IMR-90 (cell line): Measurements from ENCODE around the gene PNKD. TPM values are rescaled to one million over a fixed set of nuclear protein-coding genes. Genes with fewer than 3 reads are reported as not detected.

Source experiments
- ATAC-seq: fragments of 200-7000 bp; cut with Tn5 transposase; 2 replicates; pipeline ENCODE4 v1.9.1; 2020; ENCODE audit warnings: low read depth, mild to moderate bottlenecking, moderate library complexity
- BruUV-seq: library from RNA; stranded (reverse); fragments of 400-500 nt; replicated peaks from 2 replicates; lab custom pipeline; 2021; lab: Mats Ljungman, UMichigan
- CTCF ChIA-PET: fragments of 300-600 bp; formaldehyde crosslinking; extraction: SDS; loops from one replicate; lab custom pipeline; 2021; ENCODE audit warnings: antibody characterized with exemption; lab: Yijun Ruan, JAX
- POLR2A ChIA-PET: fragments of 300-600 bp; sonication (Branson Sonifier 250); formaldehyde crosslinking; loops from one replicate; lab custom pipeline; 2022; ENCODE audit warnings: antibody characterized with exemption; ENCODE audit not compliant: unreplicated experiment; lab: Charles Lee
- DNase-seq: peaks from one replicate; pipeline ENCODE4 v3.0.0; 2013
- H2AFZ ChIP-seq: replicated peaks from 2 replicates; pipeline ENCODE3; 2013; ENCODE audit warnings: low read length, mild to moderate bottlenecking; ENCODE audit not compliant: poor library complexity
- H2AK5ac ChIP-seq: 2 replicates; pipeline ENCODE4 v1.6.1; 2013; ENCODE audit warnings: low read depth, low read length, inconsistent platforms
- H2AK9ac ChIP-seq: replicated peaks from 2 replicates; pipeline ENCODE3; 2013; ENCODE audit warnings: mild to moderate bottlenecking, low read depth, low read length, moderate library complexity; ENCODE audit not compliant: poor library complexity
- H2BK120ac ChIP-seq: 2 replicates; pipeline ENCODE4 v1.6.1; 2013; ENCODE audit warnings: low read depth, low read length, inconsistent platforms
- H2BK15ac ChIP-seq: 3 replicates; pipeline ENCODE4 v1.6.1; 2013; ENCODE audit warnings: low read depth, low read length, inconsistent platforms
- H2BK20ac ChIP-seq: 2 replicates; pipeline ENCODE4 v1.6.1; 2013; ENCODE audit warnings: low read depth, mild to moderate bottlenecking, inconsistent platforms, low read length, moderate library complexity
- H2BK5ac ChIP-seq: 2 replicates; pipeline ENCODE4 v1.6.1; 2013; ENCODE audit warnings: mild to moderate bottlenecking, low read depth, low read length, inconsistent platforms; ENCODE audit not compliant: poor library complexity, severe bottlenecking
- H3K14ac ChIP-seq: replicated peaks from 2 replicates; pipeline ENCODE4 v1.6.1; 2013; ENCODE audit warnings: low read depth, low read length, inconsistent platforms
- H3K18ac ChIP-seq: 2 replicates; pipeline ENCODE4 v1.6.1; 2013; ENCODE audit warnings: low read depth, low read length, control low read depth
- H3K23ac ChIP-seq: 2 replicates; pipeline ENCODE4 v1.6.1; 2013; ENCODE audit warnings: low read depth, low read length, inconsistent platforms
- H3K27ac ChIP-seq: 2 replicates; pipeline ENCODE4 v1.5.1; 2013; ENCODE audit warnings: mild to moderate bottlenecking, control low read depth, low read length; ENCODE audit not compliant: insufficient read depth
- H3K27me3 ChIP-seq: 2 replicates; pipeline ENCODE4 v1.6.1; 2013; ENCODE audit warnings: low read length; ENCODE audit not compliant: control insufficient read depth, insufficient read depth
- H3K36me3 ChIP-seq: 2 replicates; pipeline ENCODE4 v1.6.1; 2013; ENCODE audit warnings: low read length, mixed read lengths; ENCODE audit not compliant: control insufficient read depth, insufficient read depth
- H3K4ac ChIP-seq: 2 replicates; pipeline ENCODE4 v1.6.1; 2013; ENCODE audit warnings: low read depth, low read length, inconsistent platforms
- H3K4me1 ChIP-seq: 2 replicates; pipeline ENCODE4 v1.6.1; 2013; ENCODE audit warnings: low read length, mixed read lengths; ENCODE audit not compliant: control insufficient read depth, insufficient read depth
- H3K4me2 ChIP-seq: 2 replicates; pipeline ENCODE4 v1.6.1; 2013; ENCODE audit warnings: low read depth, mild to moderate bottlenecking, control low read depth, low read length, moderate library complexity
- H3K4me3 ChIP-seq: 2 replicates; pipeline ENCODE4 v1.5.1; 2013; ENCODE audit warnings: low read depth, mild to moderate bottlenecking, control low read depth, low read length, moderate library complexity; ENCODE audit not compliant: insufficient read depth
- H3K56ac ChIP-seq: 2 replicates; pipeline ENCODE4 v1.6.1; 2013; ENCODE audit warnings: low read length, inconsistent platforms; ENCODE audit not compliant: insufficient read depth; ENCODE audit errors: extremely low read depth
- H3K79me1 ChIP-seq, 2 experiments: 2 replicates each; pipeline ENCODE4 v1.6.1; 2013; ENCODE audit warnings: low read length in 2 of 2, inconsistent platforms in 1 of 2, low read depth in 1 of 2
- H3K9ac ChIP-seq: 2 replicates; pipeline ENCODE4 v1.6.1; 2013; ENCODE audit warnings: low read depth, low read length, control low read depth
- H3K9me1 ChIP-seq: 2 replicates; pipeline ENCODE4 v1.6.1; 2013; ENCODE audit warnings: low read length, inconsistent platforms; ENCODE audit not compliant: insufficient read depth
- H3K9me3 ChIP-seq: 2 replicates; pipeline ENCODE4 v1.6.1; 2013; ENCODE audit warnings: low read length; ENCODE audit not compliant: control insufficient read depth, insufficient read depth
- H4K20me1 ChIP-seq: 2 replicates; pipeline ENCODE4 v1.6.1; 2013; ENCODE audit warnings: low read length, inconsistent platforms; ENCODE audit not compliant: insufficient read depth
- H4K5ac ChIP-seq: 2 replicates; pipeline ENCODE4 v1.6.1; 2013; ENCODE audit warnings: mild to moderate bottlenecking, low read depth, low read length, control low read depth
- H4K8ac ChIP-seq, 2 experiments: 2 replicates each; pipeline ENCODE4 v1.6.1; 2013; ENCODE audit warnings: low read depth in 2 of 2, low read length in 2 of 2, control low read depth in 1 of 2, inconsistent platforms in 1 of 2
- H4K91ac ChIP-seq: 2 replicates; pipeline ENCODE4 v1.6.1; 2013; ENCODE audit warnings: low read depth, low read length, inconsistent platforms; ENCODE audit not compliant: insufficient read depth
- BHLHE40 ChIP-seq: fragments of 150-350 bp; IDR thresholded peaks from 2 replicates; pipeline ENCODE4 v1.6.1; 2016; ENCODE audit warnings: mild to moderate bottlenecking, low read depth, low read length
- MXI1 ChIP-seq: IDR thresholded peaks from 2 replicates; pipeline ENCODE4 v1.6.1; 2012; ENCODE audit warnings: low read depth, mild to moderate bottlenecking, low read length, moderate library complexity, borderline replicate concordance
- WGBS, 2 experiments: methylation state at CpG; one replicate each; pipeline versions ENCODE4 v1.1.5 to v1.1.7; 2013; ENCODE audit warnings: missing lambda C conversion rate in 2 of 2; ENCODE audit not compliant: insufficient read length in 1 of 2; ENCODE audit errors: extremely low coverage in 2 of 2; 5-methylcytosine and 5-hydroxymethylcytosine counted together
- dilution Hi-C: fragments of 300-500 bp; cut with HindIII; formaldehyde crosslinking; loops from one replicate; pipeline ENCODE4 v1.14.3; 2018; ENCODE audit warnings: low sequenced_read_pairs; ENCODE audit not compliant: unreplicated experiment
- in situ Hi-C: fragments of 300-500 bp; cut with MboI; formaldehyde crosslinking; loops from 3 replicates; pipeline ENCODE4 v1.14.3; 2019; ENCODE audit warnings: low sequenced_read_pairs, inconsistent platforms, mixed read lengths
- intact Hi-C: fragments of 100-400 bp; cut with micrococcal nuclease; formaldehyde crosslinking; loops from 2 replicates; pipeline ENCODE4 v1.10.0; 2022
- polyA plus RNA-seq, 3 experiments: library from polyadenylated mRNA; depleted of rRNA; stranded (reverse); fragments of >200 nt; gene quantifications; 2 replicates each; pipeline ENCODE4 v1.2.3, GENCODE V29; 2012; ENCODE audit warnings: low replicate concordance in 1 of 3
- total RNA-seq: library from RNA; depleted of rRNA; stranded (reverse); fragments of >200 nt; gene quantifications from 2 replicates; pipeline ENCODE4 v1.2.3, GENCODE V29; 2012

PNKD gene
- total and polyA plus RNA-seq, 2 of the 4 experiments (the other 2 are of a cell fraction): 19.2 to 68.5 TPM

- H3K4me1 ChIP-seq: peaks cover 7% of the 10 kb centered on the region
- H3K4me3 ChIP-seq: no peak overlapping the region
- no peak overlapping the region for H3K27ac ChIP-seq
- no peak overlapping the region for H4K91ac ChIP-seq
- H2AK5ac ChIP-seq: no peak overlapping the region
- H3K9ac ChIP-seq: no peak overlapping the region
- no peak overlapping the region for H4K5ac ChIP-seq
- H3K4me2 ChIP-seq: no peak overlapping the region
- in situ Hi-C loops (no loop called here), intact Hi-C loops (no loop called here), dilution Hi-C loops (no loop called here)
- no peak overlapping the region for H3K23ac ChIP-seq
- H2BK15ac ChIP-seq: no peak overlapping the region
- H3K18ac ChIP-seq: no peak overlapping the region
- H2BK20ac ChIP-seq: no peak overlapping the region
- TF ChIP-seq MXI1: no peak
- TF ChIP-seq BHLHE40: no peak
- no peaks in the 10 kb centered on the region for H3K79me1 ChIP-seq
- H4K8ac ChIP-seq: peak overlapping the region; percentile 55 to 92; a peak in 3 of 4 replicates
- no peak overlapping the region for H2BK120ac ChIP-seq
- H3K27me3 ChIP-seq: no peaks in the 10 kb centered on the region
- no TSS peak for BruUV-seq
- H3K56ac ChIP-seq: no peak overlapping the region
- H3K4ac ChIP-seq: no peak overlapping the region
- H4K20me1 ChIP-seq: no peaks in the 10 kb centered on the region
- no CpG with 5 or more reads among the region's 1 CpG for WGBS, 2 experiments
- H3K9me1 ChIP-seq: peaks cover 10% of the 10 kb centered on the region
- H3K14ac ChIP-seq: no peak overlapping the region
- H2AK9ac ChIP-seq: peak overlapping the region; percentile 72
- H2BK5ac ChIP-seq: no peak overlapping the region
- no peaks in the 10 kb centered on the region for H3K9me3 ChIP-seq
- ChIA-PET POLR2A (no interaction called here), CTCF (no interaction called here)
- H3K36me3 ChIP-seq: no peaks in the 10 kb centered on the region; the same call in 1 of the 2 replicates
- no peak for ATAC-seq
- DNase-seq: no peak
- no peak overlapping the region for H2AFZ ChIP-seq
These were observed 62.0 kb downstream of the PNKD start for GRCh38 chr2:218332288-218332687.
